Loucy (cell line): ENCODE data around the gene MEGF8.

Source experiments
- H2AFZ ChIP-seq: fragments of 200-600 bp; sonication (generic); 2 replicates; pipeline ENCODE4 v1.6.0; 2016; ENCODE audit warnings: antibody characterized with exemption, mild to moderate bottlenecking, low read length, moderate library complexity
- H3F3A ChIP-seq: fragments of 200-600 bp; 2 replicates; pipeline ENCODE4 v1.6.0; 2016; ENCODE audit warnings: antibody characterized with exemption, low read depth, mild to moderate bottlenecking
- H3K27me3 ChIP-seq: fragments of 200-600 bp; sonication (generic); 2 replicates; pipeline ENCODE4 v1.6.1; 2014; ENCODE audit warnings: low read length, mild to moderate bottlenecking; ENCODE audit not compliant: insufficient read depth, poor library complexity, severe bottlenecking
- H3K36me3 ChIP-seq: fragments of 200-600 bp; sonication (generic); 2 replicates; pipeline ENCODE4 v1.6.1; 2016; ENCODE audit warnings: low read length; ENCODE audit not compliant: insufficient read depth
- H3K4me1 ChIP-seq: fragments of 200-600 bp; sonication (generic); 2 replicates; pipeline ENCODE4 v1.5.1; 2014; ENCODE audit warnings: low read length, mild to moderate bottlenecking; ENCODE audit not compliant: insufficient read depth, poor library complexity, severe bottlenecking
- H3K4me2 ChIP-seq: fragments of 200-600 bp; sonication (generic); 2 replicates; pipeline ENCODE4 v1.6.0; 2014; ENCODE audit warnings: antibody characterized with exemption, low read length, low read depth, mild to moderate bottlenecking; ENCODE audit not compliant: poor library complexity, severe bottlenecking
- H3K4me3 ChIP-seq: fragments of 200-600 bp; sonication (generic); 2 replicates; pipeline ENCODE4 v1.5.1; 2014; ENCODE audit warnings: low read length, mild to moderate bottlenecking, mixed read lengths; ENCODE audit not compliant: poor library complexity, severe bottlenecking
- H3K79me2 ChIP-seq: fragments of 200-600 bp; sonication (generic); 2 replicates; pipeline ENCODE4 v1.6.1; 2014; ENCODE audit warnings: low read length; ENCODE audit not compliant: insufficient read depth
- H3K9ac ChIP-seq: fragments of 200-600 bp; sonication (generic); 2 replicates; pipeline ENCODE4 v1.6.0; 2014; ENCODE audit warnings: mild to moderate bottlenecking, low read depth, low read length, moderate library complexity; ENCODE audit not compliant: poor library complexity, severe bottlenecking
- H3K9me2 ChIP-seq: fragments of 200-600 bp; sonication (generic); replicated peaks from 2 replicates; pipeline ENCODE4 v1.6.1; 2016; ENCODE audit warnings: low read depth, low read length, mixed read lengths
- H3K9me3 ChIP-seq: fragments of 200-600 bp; sonication (generic); 2 replicates; pipeline ENCODE4 v1.6.1; 2014; ENCODE audit warnings: mild to moderate bottlenecking, antibody characterized with exemption, low read length, low read depth; ENCODE audit not compliant: insufficient read depth
- H4K20me1 ChIP-seq: fragments of 200-600 bp; sonication (generic); 2 replicates; pipeline ENCODE4 v1.6.0; 2014; ENCODE audit warnings: antibody characterized with exemption, low read length, mild to moderate bottlenecking; ENCODE audit not compliant: insufficient read depth, poor library complexity, severe bottlenecking
- CTCF ChIP-seq: fragments of 200-600 bp; sonication (generic); conservative IDR thresholded peaks from 2 replicates; pipeline ENCODE4 v1.5.1; 2014; ENCODE audit warnings: mild to moderate bottlenecking, antibody characterized with exemption, low read length
- EZH2phosphoT487 ChIP-seq: fragments of 200-600 bp; IDR thresholded peaks from 2 replicates; pipeline ENCODE4 v1.6.1; 2018; ENCODE audit warnings: antibody characterized with exemption, mild to moderate bottlenecking, moderate library complexity, borderline replicate concordance

The MEGF8 gene

DNA sequence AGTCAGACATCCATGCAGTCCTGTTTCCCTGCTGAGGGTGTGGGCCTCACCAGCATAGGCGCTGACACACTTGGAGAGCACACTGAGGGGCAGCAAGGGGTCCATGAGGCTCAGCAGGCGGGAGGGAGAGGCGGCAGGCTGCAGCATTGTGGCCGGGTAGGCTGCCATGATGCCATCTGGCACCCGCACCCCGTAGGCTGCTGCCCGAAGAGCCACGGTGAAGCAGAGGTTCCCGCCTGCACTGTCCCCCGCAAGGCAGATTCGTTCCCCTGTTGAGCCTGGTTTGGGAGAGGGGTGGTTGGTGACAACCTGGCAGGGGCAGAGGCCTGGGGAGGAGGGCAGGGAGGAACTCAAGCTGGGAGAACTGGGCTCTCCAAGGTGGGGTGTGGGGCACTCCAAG lies 80.7 kb downstream of the MEGF8 start:
- Histone ChIP-seq H3K79me2 (no peaks in the 10 kb centered on the region), H3K9ac (no peak overlapping the region), H4K20me1 (no peaks in the 10 kb centered on the region), H3K4me2 (no peak overlapping the region), H3K9me3 (no peaks in the 10 kb centered on the region), H2AFZ (no peak overlapping the region), H3K4me3 (no peak overlapping the region), H3K9me2 (no peaks in the 10 kb centered on the region), H3F3A (no peaks in the 10 kb centered on the region), H3K36me3 (no peaks in the 10 kb centered on the region; the same call in 1 of the 2 replicates), H3K27me3 (no peaks in the 10 kb centered on the region), H3K4me1 (peaks cover 2% of the 10 kb centered on the region)
- TF ChIP-seq CTCF (no peak), EZH2phosphoT487 (no peak)

- no peak overlapping the region for H3K9ac ChIP-seq
- no peaks in the 10 kb centered on the region; the same call in 1 of the 2 replicates for H3K36me3 ChIP-seq
- no peaks in the 10 kb centered on the region for H3K9me2 ChIP-seq
- no peak for TF ChIP-seq CTCF
- no peak for TF ChIP-seq EZH2phosphoT487
- H3F3A ChIP-seq, result no peaks in the 10 kb centered on the region
- H3K4me1 ChIP-seq, result no peaks in the 10 kb centered on the region
- H3K4me2 ChIP-seq, result no peak overlapping the region
- no peak overlapping the region for H3K4me3 ChIP-seq
- H3K79me2 ChIP-seq, result no peaks in the 10 kb centered on the region
- H2AFZ ChIP-seq, result no peak overlapping the region
- no peaks in the 10 kb centered on the region for H3K9me3 ChIP-seq
- H3K27me3 ChIP-seq, result no peaks in the 10 kb centered on the region
- H4K20me1 ChIP-seq, result no peaks in the 10 kb centered on the region
Observed at GRCh38 chr19:42407085-42407815, 81.8 kb downstream of the MEGF8 start.

DNA sequence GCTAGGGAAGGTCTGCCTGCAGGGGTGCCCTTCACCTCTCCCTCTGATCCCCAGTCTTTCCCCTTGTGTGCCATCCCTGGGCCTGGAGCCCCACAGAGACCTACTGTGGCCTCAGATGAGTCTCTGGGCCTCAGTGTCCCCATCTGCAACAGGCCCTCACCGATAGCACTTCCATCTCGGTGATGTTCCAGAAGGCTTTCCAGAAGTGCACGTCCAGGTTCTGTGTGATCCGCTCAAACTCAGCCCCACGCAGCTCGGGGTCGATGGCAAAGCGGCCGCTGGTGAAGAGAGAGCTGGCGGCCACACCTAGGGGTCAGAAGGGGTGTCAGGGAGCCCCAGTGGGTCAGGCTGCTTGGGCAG lies 82.4 kb downstream of the MEGF8 start:
- H3K79me2 ChIP-seq, result no peaks in the 10 kb centered on the region
- H3K36me3 ChIP-seq, result no peaks in the 10 kb centered on the region; the same call in 1 of the 2 replicates
- H3K27me3 ChIP-seq, result no peaks in the 10 kb centered on the region
- no peaks in the 10 kb centered on the region for H3F3A ChIP-seq
- no peak overlapping the region for H3K4me3 ChIP-seq
- H3K4me1 ChIP-seq, result no peaks in the 10 kb centered on the region
- no peak for TF ChIP-seq CTCF
- TF ChIP-seq EZH2phosphoT487, result no peak
- no peaks in the 10 kb centered on the region for H4K20me1 ChIP-seq
- H3K9me3 ChIP-seq, result no peaks in the 10 kb centered on the region
- H3K4me2 ChIP-seq, result no peak overlapping the region
- H3K9ac ChIP-seq, result no peak overlapping the region
- no peak overlapping the region for H2AFZ ChIP-seq
- no peaks in the 10 kb centered on the region for H3K9me2 ChIP-seq
